AG09309 (cell line): ENCODE measurements around the gene TMTC2.

ENCODE experiments used
- DNase-seq: peaks from one replicate; pipeline ENCODE4 v3.0.0-alpha.2; 2010; ENCODE audit warnings: low read depth
- H3K4me3 ChIP-seq: 2 replicates; pipeline ENCODE4 v1.5.1; 2011; ENCODE audit warnings: mild to moderate bottlenecking, low read depth, low read length, moderate library complexity; ENCODE audit not compliant: control insufficient read depth
- TF ChIP-seq, protein P1 (sequence below): IDR thresholded peaks from 2 replicates; pipeline ENCODE4 v1.5.1; 2011; ENCODE audit warnings: mild to moderate bottlenecking, low read depth, low read length, inconsistent platforms; ENCODE audit not compliant: insufficient read depth, control insufficient read depth; ENCODE audit errors: missing control alignments

TMTC2 gene

DNA sequence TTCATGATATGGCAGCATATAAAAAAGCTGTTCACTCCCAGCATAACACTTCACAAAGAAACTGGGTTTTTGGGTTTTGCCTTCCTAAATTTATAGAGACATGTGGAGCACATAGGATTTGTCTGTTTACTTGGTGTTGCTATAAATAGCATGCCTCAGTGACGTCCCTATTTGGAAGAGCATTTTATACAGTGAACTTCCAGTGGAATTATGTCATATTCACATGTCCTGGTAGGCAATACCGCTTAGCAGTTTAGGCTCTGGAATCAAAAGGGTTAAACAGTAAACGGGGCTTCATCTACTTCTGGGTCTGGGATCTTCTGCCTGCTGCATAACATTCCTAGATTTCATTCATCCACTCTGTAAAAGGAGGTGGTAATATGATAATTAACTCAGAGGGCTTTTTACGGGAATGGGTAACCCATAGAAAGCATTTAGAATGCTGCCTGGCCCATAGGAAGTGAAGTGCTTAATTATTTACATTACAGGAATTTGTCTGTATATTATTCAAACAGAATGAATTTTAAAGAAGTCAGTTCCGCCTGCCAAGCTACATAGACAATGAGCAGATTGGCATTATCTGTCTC is 396.1 kb downstream of the TMTC2 start:
- TF ChIP-seq, protein P1, sequence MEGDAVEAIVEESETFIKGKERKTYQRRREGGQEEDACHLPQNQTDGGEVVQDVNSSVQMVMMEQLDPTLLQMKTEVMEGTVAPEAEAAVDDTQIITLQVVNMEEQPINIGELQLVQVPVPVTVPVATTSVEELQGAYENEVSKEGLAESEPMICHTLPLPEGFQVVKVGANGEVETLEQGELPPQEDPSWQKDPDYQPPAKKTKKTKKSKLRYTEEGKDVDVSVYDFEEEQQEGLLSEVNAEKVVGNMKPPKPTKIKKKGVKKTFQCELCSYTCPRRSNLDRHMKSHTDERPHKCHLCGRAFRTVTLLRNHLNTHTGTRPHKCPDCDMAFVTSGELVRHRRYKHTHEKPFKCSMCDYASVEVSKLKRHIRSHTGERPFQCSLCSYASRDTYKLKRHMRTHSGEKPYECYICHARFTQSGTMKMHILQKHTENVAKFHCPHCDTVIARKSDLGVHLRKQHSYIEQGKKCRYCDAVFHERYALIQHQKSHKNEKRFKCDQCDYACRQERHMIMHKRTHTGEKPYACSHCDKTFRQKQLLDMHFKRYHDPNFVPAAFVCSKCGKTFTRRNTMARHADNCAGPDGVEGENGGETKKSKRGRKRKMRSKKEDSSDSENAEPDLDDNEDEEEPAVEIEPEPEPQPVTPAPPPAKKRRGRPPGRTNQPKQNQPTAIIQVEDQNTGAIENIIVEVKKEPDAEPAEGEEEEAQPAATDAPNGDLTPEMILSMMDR: no peak
- DNase-seq: no peak
- H3K4me3 ChIP-seq: no peak overlapping the region

DNA sequence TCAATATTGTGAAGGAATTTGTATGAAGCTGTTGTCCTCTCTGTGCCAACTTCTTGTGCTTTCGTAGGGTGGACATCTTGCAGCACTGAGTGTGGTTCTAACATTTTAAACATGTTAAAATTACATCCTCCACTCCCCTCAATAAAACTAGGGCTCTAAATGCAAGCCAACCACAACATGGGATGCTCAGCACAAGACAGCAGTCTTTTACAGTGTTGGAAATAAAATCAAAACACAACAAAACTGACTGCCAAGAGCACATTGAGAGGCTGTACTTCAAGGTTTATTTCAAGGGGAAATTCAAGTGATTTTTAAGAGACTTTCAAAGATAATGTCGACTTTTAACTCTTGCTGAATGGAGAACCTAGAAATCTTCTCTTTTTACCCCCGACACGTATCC is 396.9 kb downstream of the TMTC2 start:
- no peak overlapping the region for H3K4me3 ChIP-seq
- TF ChIP-seq, protein P1: no peak
- DNase-seq: no peak

DNA sequence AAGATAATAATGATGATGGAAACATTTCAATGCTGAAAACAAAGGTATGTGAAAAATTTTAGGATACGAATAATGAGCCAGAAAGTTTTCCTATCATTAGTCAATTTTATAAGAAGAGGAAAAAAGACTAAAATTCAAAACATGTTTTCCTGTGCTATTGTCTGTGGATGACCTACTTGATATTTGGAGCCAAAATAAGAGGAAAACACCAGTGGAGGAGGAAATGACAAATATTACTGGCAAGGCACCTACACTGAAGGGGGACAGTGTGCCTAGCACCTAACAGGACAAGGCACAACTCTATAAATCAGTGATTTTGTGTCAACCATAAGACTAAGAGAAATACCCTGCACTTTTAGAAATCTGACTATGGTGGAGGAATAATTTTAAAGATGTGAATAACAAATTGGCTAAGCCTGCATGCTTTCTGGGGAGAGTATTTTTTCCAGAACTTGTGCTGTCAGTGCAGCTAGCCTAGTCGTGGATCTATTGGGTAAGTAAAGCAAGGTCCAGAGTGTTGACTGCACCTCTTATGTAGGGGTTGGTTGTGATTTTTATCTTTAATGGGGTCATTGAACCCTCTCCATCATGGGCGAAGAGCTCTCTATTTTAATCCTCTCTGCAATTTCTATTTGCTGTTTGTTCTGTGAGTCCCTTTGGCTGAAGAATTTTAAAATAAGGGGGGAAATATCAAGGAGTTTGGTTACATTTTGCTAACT is 398.0 kb downstream of the TMTC2 start:
- no peak for DNase-seq
- TF ChIP-seq, protein P1: no peak
- no peak overlapping the region for H3K4me3 ChIP-seq

DNA sequence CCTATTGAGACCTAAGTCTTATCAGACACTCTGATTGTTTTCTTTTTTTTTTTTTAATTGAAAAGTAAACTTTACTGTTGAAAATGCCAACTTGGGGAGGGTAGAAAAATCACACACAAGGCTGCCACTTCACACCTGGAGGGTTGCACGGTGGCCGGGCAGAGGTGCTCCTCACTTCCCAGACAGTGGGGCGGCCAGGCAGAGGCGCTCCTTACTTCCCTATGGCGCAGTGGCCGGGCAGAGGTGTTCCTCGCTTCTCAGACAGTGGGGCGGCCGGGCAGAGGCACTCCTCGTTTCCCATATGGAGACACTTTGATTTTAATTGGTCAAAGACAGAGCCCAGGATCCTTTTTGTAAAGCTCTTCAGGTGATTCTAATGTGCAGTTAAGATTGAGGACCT is 399.3 kb downstream of the TMTC2 start:
- H3K4me3 ChIP-seq: no peak overlapping the region
- TF ChIP-seq, protein P1: no peak
- DNase-seq: no peak

DNA sequence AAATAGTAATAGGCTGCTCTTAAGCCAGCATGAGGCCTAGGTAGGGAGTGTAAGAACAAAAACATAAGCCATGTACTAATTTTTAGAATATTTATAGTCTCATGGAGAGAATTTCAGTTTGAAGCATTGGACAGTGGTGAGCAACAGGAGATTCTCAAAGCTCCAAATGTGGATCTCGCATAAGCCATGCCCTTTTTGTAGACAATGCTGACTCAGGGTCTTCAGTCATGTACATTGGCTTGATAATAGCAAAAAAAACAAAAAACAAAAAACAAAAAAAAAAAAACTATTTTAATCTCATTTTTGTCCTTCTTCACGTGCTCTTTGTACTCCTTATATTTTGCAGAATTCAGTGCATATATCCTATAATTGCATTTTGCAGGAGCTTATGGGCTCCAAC is 402.9 kb downstream of the TMTC2 start:
- TF ChIP-seq, protein P1: no peak
- H3K4me3 ChIP-seq: no peak overlapping the region
- no peak for DNase-seq

DNA sequence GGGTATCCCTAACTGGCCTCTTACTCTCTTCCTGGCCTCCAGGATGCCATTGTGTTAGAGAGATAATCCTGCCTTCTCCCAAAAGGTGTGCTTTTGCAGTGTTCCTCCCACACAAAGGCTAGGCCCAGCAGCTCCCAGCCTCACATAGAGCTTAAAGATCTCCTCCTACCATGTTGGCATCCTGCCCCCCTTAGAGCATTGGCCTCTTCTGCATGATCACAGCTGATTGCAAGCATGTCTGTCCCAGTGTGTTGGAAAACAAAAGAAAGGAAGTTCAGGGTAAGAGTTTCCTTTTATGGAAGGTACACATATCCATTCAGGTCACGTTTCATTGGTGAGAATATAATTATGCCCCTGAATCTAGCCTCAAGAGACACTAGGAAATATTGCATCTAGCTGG is 405.4 kb downstream of the TMTC2 start:
- H3K4me3 ChIP-seq: no peak overlapping the region
- TF ChIP-seq, protein P1: no peak
- DNase-seq: no peak
